H1 (cell line): ENCODE data around the gene IL13. TPM values are rescaled to one million over a fixed set of nuclear protein-coding genes. Genes with fewer than 3 reads are reported as not detected.

Experiments
- CTCF ChIA-PET: fragments of 300-600 bp; sonication (Branson Sonifier 250); formaldehyde crosslinking; loops from one replicate; lab custom pipeline; 2021; ENCODE audit not compliant: partially characterized antibody; lab: Charles Lee
- POLR2A ChIA-PET: fragments of 300-600 bp; sonication (Branson Sonifier 250); formaldehyde crosslinking; loops from one replicate; lab custom pipeline; 2021; ENCODE audit warnings: inconsistent platforms; ENCODE audit not compliant: partially characterized antibody; lab: Charles Lee
- DNase-seq, 2 experiments: peaks; one replicate each; pipeline versions ENCODE4 v3.0.0 to v3.0.0-alpha.2; 2010 to 2022; ENCODE audit warnings: low spot score in 2 of 2, low read depth in 1 of 2, mixed read lengths in 1 of 2
- FAIRE-seq: peaks from 2 replicates; lab custom pipeline; 2011; peaks lifted over from hg19 to GRCh38; lab: Jason Lieb, UNC
- H2AFZ ChIP-seq: 2 replicates; pipeline ENCODE4 v1.8.1; 2012; ENCODE audit warnings: low read length, inconsistent platforms
- H2AK5ac ChIP-seq: 2 replicates; pipeline ENCODE4 v1.6.1; 2013; ENCODE audit warnings: low read depth, low read length
- H2BK120ac ChIP-seq: replicated peaks from 2 replicates; pipeline ENCODE3; 2013; ENCODE audit warnings: low read depth, low read length, inconsistent platforms
- H2BK12ac ChIP-seq: 2 replicates; pipeline ENCODE4 v1.6.1; 2013; ENCODE audit warnings: low read depth, low read length
- H2BK15ac ChIP-seq: 2 replicates; pipeline ENCODE4 v1.6.1; 2013; ENCODE audit warnings: low read length
- H2BK20ac ChIP-seq: 2 replicates; pipeline ENCODE4 v1.6.1; 2013; ENCODE audit warnings: low read length
- H2BK5ac ChIP-seq: 2 replicates; pipeline ENCODE4 v1.6.1; 2013; ENCODE audit warnings: low read depth, low read length
- H3K14ac ChIP-seq: 2 replicates; pipeline ENCODE4 v1.6.1; 2013; ENCODE audit warnings: inconsistent platforms; ENCODE audit not compliant: insufficient read length
- H3K18ac ChIP-seq: 2 replicates; pipeline ENCODE4 v1.6.1; 2013; ENCODE audit warnings: low read length; ENCODE audit errors: extremely low read depth
- H3K23ac ChIP-seq: 2 replicates; pipeline ENCODE4 v1.6.1; 2013; ENCODE audit warnings: inconsistent platforms; ENCODE audit not compliant: insufficient read length
- H3K23me2 ChIP-seq: 2 replicates; pipeline ENCODE4 v1.6.1; 2013; ENCODE audit warnings: low read depth, low read length
- H3K27ac ChIP-seq: 2 replicates; pipeline ENCODE4 v1.6.1; 2011; ENCODE audit warnings: low read depth, low read length, inconsistent platforms
- H3K27me3 ChIP-seq, 4 experiments: replicated peaks in 1 of 4; 1 replicate in 1 of 4; 2 replicates in 3 of 4; pipeline versions ENCODE4 v1.6.1 to v1.8.1; 2011 to 2013; ENCODE audit warnings: low read length in 3 of 4, mild to moderate bottlenecking in 3 of 4, inconsistent platforms in 2 of 4, mixed read lengths in 2 of 4, moderate library complexity in 1 of 4; ENCODE audit not compliant: control insufficient read depth in 3 of 4, insufficient read depth in 3 of 4; ENCODE audit errors: extremely low read depth in 1 of 4
- H3K36me3 ChIP-seq, 4 experiments: 2 replicates each; pipeline versions ENCODE4 v1.6.1 to v1.8.1; 2011 to 2013; ENCODE audit warnings: mild to moderate bottlenecking in 4 of 4, low read length in 3 of 4, moderate library complexity in 2 of 4, control low read depth in 1 of 4, inconsistent platforms in 1 of 4; ENCODE audit not compliant: insufficient read depth in 4 of 4, control insufficient read depth in 2 of 4
- H3K4ac ChIP-seq: replicated peaks from 2 replicates; pipeline ENCODE3; 2013; ENCODE audit warnings: low read length, low read depth, mixed read lengths, inconsistent platforms; ENCODE audit not compliant: insufficient read length
- H3K4me1 ChIP-seq, 4 experiments: replicated peaks in 1 of 4; 1 replicate in 1 of 4; 2 replicates in 3 of 4; pipeline versions ENCODE4 v1.6.1 to v1.8.1; 2011 to 2013; ENCODE audit warnings: low read length in 3 of 4, inconsistent platforms in 2 of 4, mixed read lengths in 1 of 4; ENCODE audit not compliant: insufficient read depth in 4 of 4, control insufficient read depth in 3 of 4
- H3K4me2 ChIP-seq, 2 experiments: 2 replicates each; pipeline versions ENCODE4 v1.6.1 to v1.8.1; 2011 to 2013; ENCODE audit warnings: low read depth in 2 of 2, low read length in 2 of 2, control low read depth in 1 of 2, inconsistent platforms in 1 of 2, mild to moderate bottlenecking in 1 of 2; ENCODE audit not compliant: insufficient read depth in 1 of 2
- H3K4me3 ChIP-seq, 4 experiments: fragments of 200-600, 300-600 bp in 1 of 4; sonication (generic), shearing (Covaris generic), sonication (Bioruptor Twin) in 1 of 4; 2 replicates each; pipeline versions ENCODE4 v1.5.1 to v1.8.1; 2011 to 2016; ENCODE audit warnings: low read length in 4 of 4, low read depth in 3 of 4, control low read depth in 2 of 4, inconsistent platforms in 2 of 4, mild to moderate bottlenecking in 2 of 4, mixed read lengths in 1 of 4, moderate library complexity in 1 of 4; ENCODE audit not compliant: insufficient read depth in 2 of 4; ENCODE audit errors: extremely low read depth in 1 of 4
- H3K56ac ChIP-seq: replicated peaks from 2 replicates; pipeline ENCODE3; 2013; ENCODE audit warnings: low read depth, mild to moderate bottlenecking, mixed read lengths, low read length, inconsistent platforms; ENCODE audit not compliant: insufficient read length
- H3K79me1 ChIP-seq: 2 replicates; pipeline ENCODE4 v1.6.1; 2013; ENCODE audit warnings: low read depth, low read length, control low read depth
- H3K79me2 ChIP-seq, 2 experiments: 2 replicates each; pipeline versions ENCODE4 v1.6.1 to v1.8.1; 2012 to 2013; ENCODE audit warnings: low read length in 2 of 2, mild to moderate bottlenecking in 2 of 2, inconsistent platforms in 1 of 2; ENCODE audit not compliant: insufficient read depth in 2 of 2, control insufficient read depth in 1 of 2
- H3K9ac ChIP-seq, 4 experiments: replicated peaks in 1 of 4; 1 replicate in 1 of 4; 2 replicates in 3 of 4; pipeline versions ENCODE4 v1.6.1 to v1.8.1; 2011 to 2013; ENCODE audit warnings: low read depth in 3 of 4, low read length in 3 of 4, control low read depth in 2 of 4, mild to moderate bottlenecking in 2 of 4, moderate library complexity in 2 of 4, inconsistent platforms in 1 of 4; ENCODE audit errors: extremely low read depth in 1 of 4
- H3K9me3 ChIP-seq, 2 experiments: 2 replicates each; pipeline versions ENCODE4 v1.6.1 to v1.8.1; 2012 to 2013; ENCODE audit warnings: mild to moderate bottlenecking in 2 of 2, moderate library complexity in 2 of 2, control low read depth in 1 of 2, inconsistent platforms in 1 of 2, low read depth in 1 of 2, low read length in 1 of 2, mixed read lengths in 1 of 2; ENCODE audit not compliant: insufficient read depth in 2 of 2
- H4K20me1 ChIP-seq, 2 experiments: replicated peaks in 1 of 2; 2 replicates each; pipeline versions ENCODE3 to v1.8.1; 2011 to 2013; ENCODE audit warnings: inconsistent platforms in 2 of 2, low read length in 2 of 2, mild to moderate bottlenecking in 1 of 2; ENCODE audit not compliant: insufficient read depth in 2 of 2, control insufficient read depth in 1 of 2
- H4K5ac ChIP-seq: 2 replicates; pipeline ENCODE4 v1.6.1; 2013; ENCODE audit warnings: low read length, low read depth, mixed read lengths, inconsistent platforms; ENCODE audit not compliant: insufficient read length
- H4K8ac ChIP-seq: 2 replicates; pipeline ENCODE4 v1.8.0; 2013; ENCODE audit warnings: mild to moderate bottlenecking, moderate library complexity, low read length, inconsistent platforms; ENCODE audit not compliant: insufficient read depth; ENCODE audit errors: extremely low read depth
- H4K91ac ChIP-seq: replicated peaks from 2 replicates; pipeline ENCODE3; 2013; ENCODE audit warnings: low read length, mixed read lengths, inconsistent platforms; ENCODE audit not compliant: insufficient read length
- BCL11A ChIP-seq, 2 experiments: IDR thresholded peaks; one replicate each; pipeline ENCODE4 v1.6.1; 2011; ENCODE audit warnings: low read depth in 2 of 2, low read length in 2 of 2, mild to moderate bottlenecking in 2 of 2
- PHF8 ChIP-seq: fragments of 200-600 bp; sonication (generic); conservative IDR thresholded peaks from 2 replicates; pipeline ENCODE4 v1.7.1; 2012; ENCODE audit warnings: low read depth, mild to moderate bottlenecking, inconsistent platforms, low read length, moderate library complexity
- POU5F1 ChIP-seq: IDR thresholded peaks from 2 replicates; pipeline ENCODE4 v1.6.1; 2011; ENCODE audit warnings: low read depth, mild to moderate bottlenecking, low read length, moderate library complexity
- SAP30 ChIP-seq: fragments of 300-600 bp; sonication (generic); IDR thresholded peaks from 2 replicates; pipeline ENCODE4 v1.7.1; 2012; ENCODE audit warnings: low read length, moderate library complexity, mild to moderate bottlenecking, inconsistent platforms; ENCODE audit not compliant: insufficient read depth, insufficient replicate concordance
- SIX5 ChIP-seq: IDR thresholded peaks from 2 replicates; pipeline ENCODE4 v1.6.1; 2011; ENCODE audit warnings: mild to moderate bottlenecking, low read depth, low read length
- SP2 ChIP-seq: IDR thresholded peaks from 2 replicates; pipeline ENCODE4 v1.6.1; 2012; ENCODE audit warnings: mild to moderate bottlenecking, low read length, inconsistent platforms
- SRF ChIP-seq: IDR thresholded peaks from 2 replicates; pipeline ENCODE4 v1.6.1; 2011; ENCODE audit warnings: mild to moderate bottlenecking, low read depth, low read length, moderate library complexity
- WGBS, 2 experiments: shearing (Covaris generic) in 1 of 2; methylation state at CpG; one replicate each; pipeline versions ENCODE4 v1.1.6 to v1.1.7; 2013 to 2015; ENCODE audit warnings: low lambda C conversion rate in 2 of 2, mixed read lengths in 2 of 2, inconsistent platforms in 1 of 2, low coverage in 1 of 2, missing lambda C conversion rate in 1 of 2; ENCODE audit not compliant: insufficient replicate concordance in 2 of 2, insufficient coverage in 1 of 2, insufficient read length in 1 of 2; ENCODE audit errors: extremely low coverage in 1 of 2, missing lambda C conversion rate in 1 of 2; 5-methylcytosine and 5-hydroxymethylcytosine counted together
- polyA plus RNA-seq, 7 experiments: library from polyadenylated mRNA; depleted of rRNA in 3 of 7; stranded (reverse) in 5 of 7; unstranded in 2 of 7; fragments of >200 nt in 5 of 7; fragments of 200-250 nt in 2 of 7; gene quantifications; 1 replicate in 5 of 7; 2 replicates in 1 of 7; 4 replicates in 1 of 7; pipeline versions ENCODE4 v1.2.1 to v1.2.3, GENCODE V29; 2011 to 2013; ENCODE audit warnings: missing spikeins in 2 of 7, mixed read lengths in 2 of 7
- total RNA-seq: library from RNA; stranded (reverse); fragmentation: NEBNext Ultra II Directional; extraction: Animal tissue kit (Norgen Biotek cat#: 25700); gene quantifications from 2 replicates; pipeline ENCODE4 v1.2.1, GENCODE V29; 2021

Gene IL13
- total and polyA plus RNA-seq, 2 of the 8 experiments (the other 6 are each of a cell fraction or from before 2014, with no cell fraction given) = not detected

- Histone ChIP-seq H3K79me2 (no peaks in the 10 kb centered on the region), H3K18ac (no peak overlapping the region), H3K9me3 (no peaks in the 10 kb centered on the region), H4K8ac (no peak overlapping the region), H3K4me2 (no peak overlapping the region), H3K27me3 (no peaks in the 10 kb centered on the region), H2AK5ac (no peak overlapping the region), H3K36me3 (no peaks in the 10 kb centered on the region), H3K4me1 (no peaks in the 10 kb centered on the region), H2AFZ (no peak overlapping the region)
- FAIRE-seq = no peak
- CTCF ChIA-PET = interaction anchor here (0.6 to 3.1 kb wide), 4 partner anchors 9 to 1371 kb away, joined by 3 to 18 read pairs (median 3); no protein-coding TSS in a partner anchor
- WGBS, 2 experiments = 82% methylated on average over 3 of the region's 3 CpGs; no CpG with 5 or more reads in 1 of the 2 experiments
- no peak for DNase-seq
- TF ChIP-seq PHF8 = no peak
- no peak for TF ChIP-seq SP2
- no peak for TF ChIP-seq POU5F1
- TF ChIP-seq BCL11A (IDR thresholded peaks at IDR 0.05; ENCODE audit: low read depth in 2 of 2, low read length in 2 of 2) = no peak
- TF ChIP-seq SRF = no peak
- no peak for TF ChIP-seq SIX5
- TF ChIP-seq SAP30 = no peak
- TF ChIP-seq, all 59 proteins: peak for 0
- POLR2A ChIA-PET = no interaction called here
- no peak overlapping the region for H3K4me3 ChIP-seq
- H2BK12ac ChIP-seq = no peak overlapping the region
- H3K23me2 ChIP-seq = no peaks in the 10 kb centered on the region; the same call in 1 of the 2 replicates
- no peak overlapping the region for H2BK15ac ChIP-seq
- no peak overlapping the region for H2BK120ac ChIP-seq
- no peaks in the 10 kb centered on the region for H4K20me1 ChIP-seq
- no peak overlapping the region for H4K91ac ChIP-seq
- H3K4ac ChIP-seq = no peak overlapping the region
- no peak overlapping the region for H3K23ac ChIP-seq
- no peak overlapping the region for H3K56ac ChIP-seq
- no peaks in the 10 kb centered on the region for H3K79me1 ChIP-seq
- H2BK20ac ChIP-seq = no peak overlapping the region
- no peak overlapping the region for H4K5ac ChIP-seq
- H3K27ac ChIP-seq = no peak overlapping the region
- H3K9ac ChIP-seq = no peak overlapping the region
- H3K14ac ChIP-seq = no peak overlapping the region
- H2BK5ac ChIP-seq = no peak overlapping the region
These were observed 28.2 kb downstream of the IL13 start for GRCh38 chr5:132686193-132686592.
